GM12878 (cell line): ENCODE data around the gene LRBA.

Experiments used
- BHLHE40 ChIP-seq, 2 experiments: fragments of 450-650 bp in 1 of 2; IDR thresholded peaks; 2 replicates each; pipeline ENCODE4 v1.6.1; 2011 to 2017; ENCODE audit warnings: low read depth in 2 of 2, borderline replicate concordance in 1 of 2, improper control_type of control experiment in 1 of 2, low read length in 1 of 2, mild to moderate bottlenecking in 1 of 2
- CBX3 ChIP-seq: fragments of 200-600 bp; sonication (generic); IDR thresholded peaks from 2 replicates; pipeline ENCODE4 v1.6.1; 2016; ENCODE audit warnings: low read depth, borderline replicate concordance
- CBX5 ChIP-seq: sonication (generic); IDR thresholded peaks from 2 replicates; pipeline ENCODE4 v1.6.1; 2016; ENCODE audit warnings: low read depth, moderate library complexity, mild to moderate bottlenecking, inconsistent platforms
- EZH2 ChIP-seq: IDR thresholded peaks from 2 replicates; pipeline ENCODE4 v1.6.1; 2012; ENCODE audit warnings: low read depth, mild to moderate bottlenecking, control low read depth, inconsistent platforms, low read length, borderline replicate concordance; ENCODE audit not compliant: control insufficient read depth
- GABPA ChIP-seq: IDR thresholded peaks from 2 replicates; pipeline ENCODE4 v1.6.1; 2014; ENCODE audit warnings: antibody characterized with exemption, low read depth, mild to moderate bottlenecking, inconsistent platforms
- HCFC1 ChIP-seq: fragments of 150-350 bp; IDR thresholded peaks from 2 replicates; pipeline ENCODE4 v1.6.1; 2014; ENCODE audit warnings: low read length
- KDM1A ChIP-seq: fragments of 200-600 bp; sonication (generic); IDR thresholded peaks from 2 replicates; pipeline ENCODE4 v1.6.1; 2016; ENCODE audit warnings: borderline replicate concordance
- POLR2A ChIP-seq: IDR thresholded peaks from 2 replicates; pipeline ENCODE4 v1.6.1; 2011; ENCODE audit warnings: low read depth, mild to moderate bottlenecking, low read length
- TF ChIP-seq, protein P1 (sequence below), 3 experiments: IDR thresholded peaks in 2 of 3; conservative IDR thresholded peaks in 1 of 3; 2 replicates each; pipeline ENCODE4 v1.5.1; 2011; ENCODE audit warnings: low read depth in 3 of 3, low read length in 3 of 3, mild to moderate bottlenecking in 3 of 3, control low read depth in 2 of 3, moderate library complexity in 2 of 3, inconsistent platforms in 1 of 3, mixed read lengths in 1 of 3; ENCODE audit not compliant: control insufficient read depth in 2 of 3, insufficient read depth in 1 of 3; ENCODE audit errors: extremely low read depth in 1 of 3
- TF ChIP-seq, protein P2 (sequence below): IDR thresholded peaks from 2 replicates; pipeline ENCODE4 v1.6.1; 2012; ENCODE audit warnings: low read depth, low read length, improper control_type of control experiment
- TF ChIP-seq, protein P3 (sequence below): IDR thresholded peaks from 2 replicates; pipeline ENCODE4 v1.6.1; 2012; ENCODE audit warnings: low read depth, low read length, improper control_type of control experiment

DNA sequence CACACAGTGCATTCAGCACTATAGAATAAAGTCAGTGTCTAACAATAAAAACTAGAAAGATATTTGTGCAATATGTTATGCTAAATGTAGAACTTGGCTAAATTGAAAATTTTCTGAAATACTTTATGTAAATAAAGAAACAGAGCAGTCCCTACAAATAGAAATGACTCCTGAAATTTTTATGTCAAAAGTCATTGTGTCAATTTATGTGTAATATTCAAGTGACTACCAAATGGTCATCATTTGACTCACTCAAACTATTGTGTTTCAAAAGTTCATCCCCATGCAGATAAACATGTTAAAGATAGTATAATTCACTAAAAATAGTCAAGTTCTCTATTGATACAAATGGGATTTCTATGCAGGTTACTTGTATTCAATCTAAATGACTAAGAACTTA is 17.9 kb downstream of the LRBA start:
- TF ChIP-seq, protein P1, sequence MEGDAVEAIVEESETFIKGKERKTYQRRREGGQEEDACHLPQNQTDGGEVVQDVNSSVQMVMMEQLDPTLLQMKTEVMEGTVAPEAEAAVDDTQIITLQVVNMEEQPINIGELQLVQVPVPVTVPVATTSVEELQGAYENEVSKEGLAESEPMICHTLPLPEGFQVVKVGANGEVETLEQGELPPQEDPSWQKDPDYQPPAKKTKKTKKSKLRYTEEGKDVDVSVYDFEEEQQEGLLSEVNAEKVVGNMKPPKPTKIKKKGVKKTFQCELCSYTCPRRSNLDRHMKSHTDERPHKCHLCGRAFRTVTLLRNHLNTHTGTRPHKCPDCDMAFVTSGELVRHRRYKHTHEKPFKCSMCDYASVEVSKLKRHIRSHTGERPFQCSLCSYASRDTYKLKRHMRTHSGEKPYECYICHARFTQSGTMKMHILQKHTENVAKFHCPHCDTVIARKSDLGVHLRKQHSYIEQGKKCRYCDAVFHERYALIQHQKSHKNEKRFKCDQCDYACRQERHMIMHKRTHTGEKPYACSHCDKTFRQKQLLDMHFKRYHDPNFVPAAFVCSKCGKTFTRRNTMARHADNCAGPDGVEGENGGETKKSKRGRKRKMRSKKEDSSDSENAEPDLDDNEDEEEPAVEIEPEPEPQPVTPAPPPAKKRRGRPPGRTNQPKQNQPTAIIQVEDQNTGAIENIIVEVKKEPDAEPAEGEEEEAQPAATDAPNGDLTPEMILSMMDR (IDR thresholded peaks at IDR 0.05 in 2 of 3, conservative IDR thresholded peaks at IDR 0.05 in 1 of 3; ENCODE audit: control insufficient read depth in 2 of 3, extremely low read depth in 1 of 3, insufficient read depth in 1 of 3, low read depth in 3 of 3, low read length in 3 of 3) = no peak
- no peak for TF ChIP-seq POLR2A
- no peak for TF ChIP-seq EZH2
- no peak for TF ChIP-seq GABPA
- TF ChIP-seq, protein P2, sequence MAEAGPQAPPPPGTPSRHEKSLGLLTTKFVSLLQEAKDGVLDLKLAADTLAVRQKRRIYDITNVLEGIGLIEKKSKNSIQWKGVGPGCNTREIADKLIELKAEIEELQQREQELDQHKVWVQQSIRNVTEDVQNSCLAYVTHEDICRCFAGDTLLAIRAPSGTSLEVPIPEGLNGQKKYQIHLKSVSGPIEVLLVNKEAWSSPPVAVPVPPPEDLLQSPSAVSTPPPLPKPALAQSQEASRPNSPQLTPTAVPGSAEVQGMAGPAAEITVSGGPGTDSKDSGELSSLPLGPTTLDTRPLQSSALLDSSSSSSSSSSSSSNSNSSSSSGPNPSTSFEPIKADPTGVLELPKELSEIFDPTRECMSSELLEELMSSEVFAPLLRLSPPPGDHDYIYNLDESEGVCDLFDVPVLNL = no peak
- TF ChIP-seq BHLHE40 (IDR thresholded peaks at IDR 0.05; ENCODE audit: borderline replicate concordance in 1 of 2, low read depth in 2 of 2, low read length in 1 of 2) = no peak
- TF ChIP-seq KDM1A = no peak
- no peak for TF ChIP-seq CBX3
- TF ChIP-seq HCFC1 = no peak
- TF ChIP-seq, protein P3, sequence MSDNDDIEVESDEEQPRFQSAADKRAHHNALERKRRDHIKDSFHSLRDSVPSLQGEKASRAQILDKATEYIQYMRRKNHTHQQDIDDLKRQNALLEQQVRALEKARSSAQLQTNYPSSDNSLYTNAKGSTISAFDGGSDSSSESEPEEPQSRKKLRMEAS = no peak
- TF ChIP-seq CBX5 = no peak
